Esophagus muscularis mucosa (tissue), 3 donors: ENCODE data around the gene TEX2.

ENCODE experiments used
- POLR2A ChIP-seq: fragments of 450-650 bp; IDR thresholded peaks from one replicate; pipeline ENCODE4 v1.6.1; 2017; ENCODE audit warnings: antibody characterized with exemption, moderate library complexity, mild to moderate bottlenecking, low read depth
- POLR2AphosphoS5 ChIP-seq, 2 donors: sonication (generic); formaldehyde crosslinking; IDR thresholded peaks; one replicate each; pipeline ENCODE4 v1.6.1; 2017; ENCODE audit warnings: antibody characterized with exemption in 2 of 2
- TF ChIP-seq, protein P1 (sequence below), 3 experiments: fragments of 200-600 bp in 2 of 3; fragments of 450-650 bp in 1 of 3; sonication (generic) in 2 of 3; IDR thresholded peaks; one replicate each; pipeline ENCODE4 v1.5.1; 2017 to 2019; ENCODE audit warnings: antibody characterized with exemption in 3 of 3, mild to moderate bottlenecking in 2 of 3, moderate library complexity in 1 of 3

DNA sequence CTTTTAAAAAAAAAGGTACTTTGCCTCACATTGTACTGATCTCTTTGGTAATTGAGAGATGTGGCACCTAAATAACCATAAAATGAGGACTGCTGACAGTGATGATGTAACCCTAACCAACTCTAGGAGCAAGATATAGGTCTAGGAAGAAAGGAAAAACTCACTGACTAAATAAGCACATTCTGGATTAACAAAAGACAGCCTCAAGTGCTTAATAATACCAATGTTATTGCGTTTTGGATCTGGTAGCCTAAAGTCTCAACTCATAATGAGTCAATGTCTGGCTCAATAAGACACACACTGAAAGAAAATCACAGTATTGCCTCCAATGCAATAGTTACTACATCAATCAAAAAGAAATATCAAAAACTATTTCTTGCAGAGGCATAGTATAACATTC lies 136.1 kb downstream of the TEX2 start:
- TF ChIP-seq, protein P1, sequence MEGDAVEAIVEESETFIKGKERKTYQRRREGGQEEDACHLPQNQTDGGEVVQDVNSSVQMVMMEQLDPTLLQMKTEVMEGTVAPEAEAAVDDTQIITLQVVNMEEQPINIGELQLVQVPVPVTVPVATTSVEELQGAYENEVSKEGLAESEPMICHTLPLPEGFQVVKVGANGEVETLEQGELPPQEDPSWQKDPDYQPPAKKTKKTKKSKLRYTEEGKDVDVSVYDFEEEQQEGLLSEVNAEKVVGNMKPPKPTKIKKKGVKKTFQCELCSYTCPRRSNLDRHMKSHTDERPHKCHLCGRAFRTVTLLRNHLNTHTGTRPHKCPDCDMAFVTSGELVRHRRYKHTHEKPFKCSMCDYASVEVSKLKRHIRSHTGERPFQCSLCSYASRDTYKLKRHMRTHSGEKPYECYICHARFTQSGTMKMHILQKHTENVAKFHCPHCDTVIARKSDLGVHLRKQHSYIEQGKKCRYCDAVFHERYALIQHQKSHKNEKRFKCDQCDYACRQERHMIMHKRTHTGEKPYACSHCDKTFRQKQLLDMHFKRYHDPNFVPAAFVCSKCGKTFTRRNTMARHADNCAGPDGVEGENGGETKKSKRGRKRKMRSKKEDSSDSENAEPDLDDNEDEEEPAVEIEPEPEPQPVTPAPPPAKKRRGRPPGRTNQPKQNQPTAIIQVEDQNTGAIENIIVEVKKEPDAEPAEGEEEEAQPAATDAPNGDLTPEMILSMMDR (IDR thresholded peaks at IDR 0.05) = no peak
- TF ChIP-seq POLR2A (no peak), POLR2AphosphoS5 (IDR thresholded peaks at IDR 0.05) (no peak)
